H9 (cell line): ENCODE measurements around the gene SSTR5. TPM values are rescaled to one million over a fixed set of nuclear protein-coding genes. Genes with fewer than 3 reads are reported as not detected.

Experiments
- DNase-seq: peaks from one replicate; pipeline ENCODE4 v3.0.0-alpha.2; 2017
- H2AFZ ChIP-seq: one replicate; pipeline ENCODE4 v1.6.1; 2013; ENCODE audit warnings: mild to moderate bottlenecking, low read length, control low read depth, moderate library complexity
- H2AK5ac ChIP-seq: 2 replicates; pipeline ENCODE4 v1.6.1; 2013; ENCODE audit warnings: low read length, control low read depth, mixed read lengths; ENCODE audit not compliant: insufficient read length
- H2BK120ac ChIP-seq: one replicate; pipeline ENCODE4 v1.6.1; 2013; ENCODE audit warnings: low read depth, mild to moderate bottlenecking, low read length, control low read depth, inconsistent platforms; ENCODE audit not compliant: poor library complexity, severe bottlenecking
- H2BK12ac ChIP-seq: 2 replicates; pipeline ENCODE4 v1.6.1; 2013; ENCODE audit warnings: low read length, control low read depth, mixed read lengths, low read depth; ENCODE audit not compliant: insufficient read length
- H2BK15ac ChIP-seq: 2 replicates; pipeline ENCODE4 v1.6.1; 2013; ENCODE audit warnings: low read depth, low read length, control low read depth
- H2BK20ac ChIP-seq: one replicate; pipeline ENCODE4 v1.6.1; 2013; ENCODE audit warnings: low read depth, mild to moderate bottlenecking, low read length, control low read depth, inconsistent platforms; ENCODE audit not compliant: poor library complexity, severe bottlenecking
- H2BK5ac ChIP-seq: 2 replicates; pipeline ENCODE4 v1.6.1; 2013; ENCODE audit warnings: low read length, control low read depth, mixed read lengths; ENCODE audit not compliant: insufficient read length
- H3K14ac ChIP-seq: 2 replicates; pipeline ENCODE4 v1.6.1; 2013; ENCODE audit warnings: low read length, control low read depth; ENCODE audit not compliant: insufficient read depth
- H3K18ac ChIP-seq: 2 replicates; pipeline ENCODE4 v1.6.1; 2013; ENCODE audit warnings: low read depth, mild to moderate bottlenecking, mixed read lengths, low read length, control low read depth; ENCODE audit not compliant: insufficient read length
- H3K23ac ChIP-seq: 2 replicates; pipeline ENCODE4 v1.6.1; 2013; ENCODE audit warnings: low read length, control low read depth, mixed read lengths, low read depth; ENCODE audit not compliant: insufficient read length
- H3K23me2 ChIP-seq: 2 replicates; pipeline ENCODE4 v1.6.1; 2013; ENCODE audit warnings: low read depth, mild to moderate bottlenecking, mixed read lengths, low read length, control low read depth; ENCODE audit not compliant: insufficient read length, poor library complexity, severe bottlenecking
- H3K27ac ChIP-seq: 2 replicates; pipeline ENCODE4 v1.5.1; 2013; ENCODE audit warnings: low read length, control low read depth, mixed read lengths, low read depth; ENCODE audit not compliant: insufficient read length
- H3K27me3 ChIP-seq: 2 replicates; pipeline ENCODE4 v1.6.1; 2013; ENCODE audit warnings: low read length, control low read depth, inconsistent platforms; ENCODE audit not compliant: insufficient read depth
- H3K4ac ChIP-seq: 2 replicates; pipeline ENCODE4 v1.6.1; 2013; ENCODE audit warnings: low read depth, mild to moderate bottlenecking, control low read depth, inconsistent platforms, low read length, moderate library complexity
- H3K4me1 ChIP-seq: 2 replicates; pipeline ENCODE4 v1.6.1; 2013; ENCODE audit warnings: low read length, control low read depth, inconsistent platforms; ENCODE audit not compliant: insufficient read depth
- H3K4me2 ChIP-seq: 2 replicates; pipeline ENCODE4 v1.6.1; 2013; ENCODE audit warnings: low read length, control low read depth, mixed read lengths; ENCODE audit not compliant: insufficient read length, insufficient read depth
- H3K56ac ChIP-seq: 2 replicates; pipeline ENCODE4 v1.6.1; 2013; ENCODE audit warnings: low read depth, mild to moderate bottlenecking, mixed read lengths, low read length, control low read depth; ENCODE audit not compliant: insufficient read length
- H3K79me1 ChIP-seq: 2 replicates; pipeline ENCODE4 v1.6.1; 2013; ENCODE audit warnings: low read depth, mild to moderate bottlenecking, moderate library complexity, low read length, control low read depth, inconsistent platforms; ENCODE audit not compliant: insufficient read depth, poor library complexity, severe bottlenecking
- H3K79me2 ChIP-seq: 2 replicates; pipeline ENCODE4 v1.6.1; 2013; ENCODE audit warnings: low read length, control low read depth, inconsistent platforms; ENCODE audit not compliant: insufficient read depth
- H3K9ac ChIP-seq: 2 replicates; pipeline ENCODE4 v1.6.1; 2013; ENCODE audit warnings: low read length, control low read depth, mixed read lengths; ENCODE audit not compliant: insufficient read length; ENCODE audit errors: extremely low read depth
- H3K9me3 ChIP-seq: one replicate; pipeline ENCODE4 v1.6.1; 2013; ENCODE audit warnings: low read depth, low read length, inconsistent platforms; ENCODE audit not compliant: control insufficient read depth
- H3T11ph ChIP-seq: one replicate; pipeline ENCODE4 v1.6.1; 2013; ENCODE audit warnings: mild to moderate bottlenecking, low read length, control low read depth, inconsistent platforms
- H4K20me1 ChIP-seq: one replicate; pipeline ENCODE4 v1.6.1; 2013; ENCODE audit not compliant: control insufficient read depth, insufficient read length, insufficient read depth
- H4K5ac ChIP-seq: 2 replicates; pipeline ENCODE4 v1.6.1; 2013; ENCODE audit warnings: low read depth, mild to moderate bottlenecking, mixed read lengths, low read length, control low read depth; ENCODE audit not compliant: insufficient read length
- H4K8ac ChIP-seq: replicated peaks from 2 replicates; pipeline ENCODE4 v1.6.1; 2013; ENCODE audit warnings: low read length, control low read depth, mixed read lengths, low read depth; ENCODE audit not compliant: insufficient read length
- H4K91ac ChIP-seq: 2 replicates; pipeline ENCODE4 v1.6.1; 2013; ENCODE audit warnings: low read depth, mild to moderate bottlenecking, moderate library complexity, mixed read lengths, low read length, control low read depth; ENCODE audit not compliant: insufficient read length
- H3K27ac Mint-ChIP-seq, 3 experiments: 2 replicates in 2 of 3; 3 replicates in 1 of 3; pipeline ENCODE4 v1.8.0; 2020 to 2021; ENCODE audit warnings: mixed read lengths in 3 of 3, mild to moderate bottlenecking in 1 of 3, moderate library complexity in 1 of 3
- H3K27me3 Mint-ChIP-seq: 2 replicates; pipeline ENCODE4 v1.8.0; 2021; ENCODE audit warnings: low read depth, mild to moderate bottlenecking, moderate library complexity, mixed read lengths
- H3K36me3 Mint-ChIP-seq, 3 experiments: 2 replicates in 2 of 3; 3 replicates in 1 of 3; pipeline ENCODE4 v1.8.0; 2020 to 2021; ENCODE audit warnings: low read depth in 3 of 3, mixed read lengths in 3 of 3; ENCODE audit not compliant: insufficient read depth in 1 of 3
- H3K4me1 Mint-ChIP-seq, 2 experiments: 2 replicates each; pipeline ENCODE4 v1.8.0; 2020; ENCODE audit warnings: mixed read lengths in 2 of 2
- H3K4me3 Mint-ChIP-seq, 2 experiments: 2 replicates in 1 of 2; 3 replicates in 1 of 2; pipeline ENCODE4 v1.8.0; 2020 to 2021; ENCODE audit warnings: mild to moderate bottlenecking in 2 of 2, mixed read lengths in 2 of 2, moderate library complexity in 1 of 2
- H3K9me3 Mint-ChIP-seq, 2 experiments: 2 replicates in 1 of 2; 3 replicates in 1 of 2; pipeline ENCODE4 v1.8.0; 2020; ENCODE audit warnings: mild to moderate bottlenecking in 2 of 2, mixed read lengths in 2 of 2, moderate library complexity in 1 of 2
- CTCF ChIP-seq: fragments of 200-600 bp; sonication (generic); conservative IDR thresholded peaks from 3 replicates; pipeline ENCODE4 v1.8.0; 2021; ENCODE audit warnings: antibody characterized with exemption, mild to moderate bottlenecking
- WGBS: extraction: QIAGEN DNeasy Blood & Tissue Kit; methylation state at CpG from one replicate; pipeline ENCODE4 v1.1.7; 2013; ENCODE audit warnings: missing lambda C conversion rate, low lambda C conversion rate, mixed read lengths; ENCODE audit not compliant: insufficient read length; ENCODE audit errors: extremely low coverage; 5-methylcytosine and 5-hydroxymethylcytosine counted together
- total RNA-seq: library from RNA; stranded (reverse); gene quantifications from 2 replicates; pipeline ENCODE4 v1.2.1, GENCODE V29; 2021

The SSTR5 gene
- total RNA-seq, 1 experiment from 2014 or later: 0.22 TPM

GRCh38 chr16:1050516-1050915 is 22.0 kb upstream of the SSTR5 start:
- no peak overlapping the region for H3K9ac ChIP-seq
- Mint-ChIP-seq H3K27ac (no peak overlapping the region), H3K9me3 (no peaks in the 10 kb centered on the region), H3K36me3 (no peaks in the 10 kb centered on the region), H3K4me1 (0 out of 4 replicates have a peak, but pooled peaks cover 0 to 4% of the 10 kb centered on the region in 2 experiments), H3K27me3 (peaks cover 4% of the 10 kb centered on the region; the same call in 1 of the 2 replicates), H3K4me3 (no peak overlapping the region)
- TF ChIP-seq CTCF: no peak
- H4K91ac ChIP-seq: no peak overlapping the region
- H3K9me3 ChIP-seq: no peaks in the 10 kb centered on the region
- H3K4me1 ChIP-seq: no peaks in the 10 kb centered on the region
- H3K79me1 ChIP-seq: no peaks in the 10 kb centered on the region
- no peak overlapping the region for H4K5ac ChIP-seq
- H4K8ac ChIP-seq: no peak overlapping the region
- H3K27me3 ChIP-seq: no peaks in the 10 kb centered on the region
- no peaks in the 10 kb centered on the region for H3K79me2 ChIP-seq
- no peak overlapping the region for H3K23ac ChIP-seq
- no peak overlapping the region for H2AK5ac ChIP-seq
- no peak overlapping the region for H3T11ph ChIP-seq
- H3K4me2 ChIP-seq: no peak overlapping the region
- no peak overlapping the region for H3K18ac ChIP-seq
- H3K27ac ChIP-seq: no peak overlapping the region
- peaks cover 4% of the 10 kb centered on the region for H3K23me2 ChIP-seq
- no peak overlapping the region for H2BK120ac ChIP-seq
- no peaks in the 10 kb centered on the region for H4K20me1 ChIP-seq
- no peak overlapping the region for H2BK12ac ChIP-seq
- H2BK5ac ChIP-seq: no peak overlapping the region
- WGBS: no CpG with 5 or more reads among the region's 30 CpGs
- no peak overlapping the region for H3K56ac ChIP-seq
- H2BK20ac ChIP-seq: no peak overlapping the region
- H2AFZ ChIP-seq: no peak overlapping the region
- no peak overlapping the region for H3K4ac ChIP-seq
- no peak for DNase-seq
- H2BK15ac ChIP-seq: no peak overlapping the region
- H3K14ac ChIP-seq: no peak overlapping the region; the same call in 1 of the 2 replicates
